A549 (cell line): ENCODE data around the gene BICRA.

ENCODE experiments used
- BCL3 ChIP-seq: fragments of >200 bp; sonication (Bioruptor Twin); formaldehyde crosslinking; IDR thresholded peaks from 3 replicates; pipeline ENCODE4 v1.6.1; 2016
- CTCF ChIP-seq: fragments of >200 bp; sonication (Bioruptor Twin); formaldehyde crosslinking; IDR thresholded peaks from 3 replicates; pipeline ENCODE4 v1.5.1; 2016
- EP300 ChIP-seq, 2 experiments: fragments of >200 bp; sonication (Bioruptor Twin); formaldehyde crosslinking; IDR thresholded peaks; 2 replicates in 1 of 2; 3 replicates in 1 of 2; pipeline ENCODE4 v1.6.1; 2016 to 2017
- NR3C1 ChIP-seq: fragments of >200 bp; sonication (Bioruptor Twin); formaldehyde crosslinking; IDR thresholded peaks from 3 replicates; pipeline ENCODE4 v1.6.1; 2017
- PBX3 ChIP-seq: IDR thresholded peaks from 2 replicates; pipeline ENCODE4 v1.6.1; 2012
- POLR2A ChIP-seq: IDR thresholded peaks from 2 replicates; pipeline ENCODE4 v1.6.1; 2012; ENCODE audit warnings: mild to moderate bottlenecking, low read length
- SREBF2 ChIP-seq: fragments of 450-650 bp; IDR thresholded peaks from 2 replicates; pipeline ENCODE4 v1.6.1; 2014; ENCODE audit warnings: mild to moderate bottlenecking, moderate library complexity
- TF ChIP-seq, protein P1 (sequence below): IDR thresholded peaks from 2 replicates; pipeline ENCODE4 v1.6.1; 2012

DNA sequence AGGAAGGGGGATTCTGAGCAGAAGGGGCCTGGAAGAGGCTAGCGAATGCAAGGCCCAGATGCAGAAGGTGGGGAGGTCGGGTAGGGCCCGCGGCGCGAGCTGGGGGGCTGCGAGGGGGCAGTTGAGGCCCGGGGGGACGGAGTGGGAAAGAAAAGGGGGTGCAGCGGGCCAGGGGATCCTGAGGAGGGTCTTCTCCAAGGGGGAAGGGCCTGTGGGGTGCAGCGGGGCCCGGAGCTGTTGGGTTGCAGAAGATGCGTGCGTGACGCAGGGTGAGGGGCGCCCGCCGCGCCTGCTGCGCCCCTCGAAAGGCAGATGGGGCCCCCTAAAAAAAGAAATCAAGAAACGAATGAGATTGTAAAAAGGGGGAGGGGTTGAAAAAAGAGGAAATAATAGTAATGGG lies 36.3 kb upstream of the BICRA start:
- no peak for TF ChIP-seq POLR2A
- TF ChIP-seq CTCF = no peak
- TF ChIP-seq NR3C1 = no peak
- no peak for TF ChIP-seq SREBF2
- no peak for TF ChIP-seq EP300 (IDR thresholded peaks at IDR 0.05)
- TF ChIP-seq, protein P1, sequence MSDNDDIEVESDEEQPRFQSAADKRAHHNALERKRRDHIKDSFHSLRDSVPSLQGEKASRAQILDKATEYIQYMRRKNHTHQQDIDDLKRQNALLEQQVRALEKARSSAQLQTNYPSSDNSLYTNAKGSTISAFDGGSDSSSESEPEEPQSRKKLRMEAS = no peak
- no peak for TF ChIP-seq PBX3
- no peak for TF ChIP-seq BCL3
